Stimulated activated CD8-positive, alpha-beta memory T cell treated with anti-CD3 and anti-CD28 coated beads, Interleukin-4, amount 100 ng/mL, for 24 hours (primary cell): ENCODE results near the gene SYNPO.

Source experiments
- DNase-seq: peaks from one replicate; pipeline ENCODE4 v3.0.0-alpha.2; 2020; ENCODE audit warnings: low read depth

SYNPO gene

GRCh38 chr5:150641824-150642566 lies 1.5 kb downstream of the SYNPO start:
- DNase-seq = no peak

GRCh38 chr5:150642567-150642927 lies 2.1 kb downstream of the SYNPO start:
- no peak for DNase-seq

- no peak for DNase-seq
Observed at GRCh38 chr5:150642991-150643710, 2.7 kb downstream of the SYNPO start.

GRCh38 chr5:150644058-150644457 lies 3.6 kb downstream of the SYNPO start:
- no peak for DNase-seq

- DNase-seq = no peak
Observed at GRCh38 chr5:150644514-150644913, 4.1 kb downstream of the SYNPO start.

GRCh38 chr5:150645070-150645700 lies 4.7 kb downstream of the SYNPO start:
- DNase-seq = no peak

GRCh38 chr5:150647275-150648251 lies 7.1 kb downstream of the SYNPO start:
- no peak for DNase-seq

GRCh38 chr5:150648294-150649107 lies 8.0 kb downstream of the SYNPO start:
- no peak for DNase-seq

GRCh38 chr5:150649108-150650020 lies 8.9 kb downstream of the SYNPO start:
- no peak for DNase-seq

- DNase-seq = no peak
Observed at GRCh38 chr5:150650021-150651006, 9.9 kb downstream of the SYNPO start.

GRCh38 chr5:150651382-150651781 lies 10.9 kb downstream of the SYNPO start:
- DNase-seq = no peak

GRCh38 chr5:150651924-150652671 lies 11.6 kb downstream of the SYNPO start:
- DNase-seq = no peak

GRCh38 chr5:150653145-150653761 lies 12.8 kb downstream of the SYNPO start:
- DNase-seq = no peak

- no peak for DNase-seq
Observed at GRCh38 chr5:150653762-150654556, 13.5 kb downstream of the SYNPO start.

- no peak for DNase-seq
Observed at GRCh38 chr5:150655221-150655620, 14.8 kb downstream of the SYNPO start.
